GM19468 (cell line): ENCODE measurements around the gene NUBP2.

Source experiments
- ATAC-seq: cut with Tn5 transposase; IDR thresholded peaks from one replicate; pipeline ENCODE4 v1.9.1; 2021; ENCODE audit warnings: mild to moderate bottlenecking, moderate library complexity, moderate number of reproducible peaks; ENCODE audit not compliant: unreplicated experiment; ENCODE audit errors: extremely low read depth

Gene NUBP2, protein sequence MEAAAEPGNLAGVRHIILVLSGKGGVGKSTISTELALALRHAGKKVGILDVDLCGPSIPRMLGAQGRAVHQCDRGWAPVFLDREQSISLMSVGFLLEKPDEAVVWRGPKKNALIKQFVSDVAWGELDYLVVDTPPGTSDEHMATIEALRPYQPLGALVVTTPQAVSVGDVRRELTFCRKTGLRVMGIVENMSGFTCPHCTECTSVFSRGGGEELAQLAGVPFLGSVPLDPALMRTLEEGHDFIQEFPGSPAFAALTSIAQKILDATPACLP

DNA sequence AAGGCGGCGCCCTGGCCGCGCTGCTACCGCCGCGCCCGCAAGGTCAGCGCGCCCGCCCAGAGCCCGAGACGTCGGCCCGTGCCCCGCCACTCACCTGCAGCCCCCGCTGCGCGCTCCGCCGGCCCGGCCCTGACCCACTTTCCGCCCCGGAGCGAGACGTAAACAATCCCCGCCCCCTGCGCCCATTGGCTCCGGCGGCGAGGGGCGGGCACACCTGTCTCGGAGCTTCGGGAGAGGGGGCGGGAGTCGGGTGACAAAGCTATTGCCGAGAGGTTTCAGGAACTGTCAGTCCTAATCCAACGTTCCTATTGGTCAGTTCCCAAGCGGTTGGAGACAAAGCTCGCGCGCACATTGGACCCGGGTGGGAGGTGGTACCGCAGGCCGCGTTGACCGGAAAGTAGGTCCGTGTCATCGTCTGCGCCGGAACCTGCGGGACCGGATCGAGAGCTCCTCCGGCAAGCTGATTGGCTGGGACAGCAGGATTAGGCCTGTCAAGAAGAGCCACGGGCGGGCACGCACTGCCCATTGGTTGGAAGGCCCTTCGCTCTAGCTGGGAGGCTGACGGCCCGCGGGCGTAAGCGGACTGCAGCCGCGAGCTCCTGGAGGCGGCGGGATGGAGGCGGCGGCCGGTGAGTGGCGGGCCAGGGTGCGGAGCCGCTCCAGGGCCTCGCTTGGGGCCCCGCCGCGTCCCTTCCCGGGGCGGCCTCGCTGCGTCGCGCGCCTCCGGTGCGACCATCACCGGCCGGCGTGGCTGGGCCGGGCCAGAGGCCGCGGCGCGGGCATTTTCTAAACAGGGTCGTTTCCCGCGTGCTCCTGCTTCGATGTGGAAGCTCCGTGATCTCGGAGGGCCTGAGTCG, at the start of gene NUBP2, which contains the start of gene SPSB3:
Gene NUBP2 (plus strand): TSS at position 553 of the 857 bp plus-strand sequence. CDS start 61 bp downstream, at position 614.
Gene SPSB3 (minus strand): TSS at position 164 of the 857 bp plus-strand sequence. CDS start 1,088 bp downstream, outside the sequence.
- peak; percentile 85 for ATAC-seq

DNA sequence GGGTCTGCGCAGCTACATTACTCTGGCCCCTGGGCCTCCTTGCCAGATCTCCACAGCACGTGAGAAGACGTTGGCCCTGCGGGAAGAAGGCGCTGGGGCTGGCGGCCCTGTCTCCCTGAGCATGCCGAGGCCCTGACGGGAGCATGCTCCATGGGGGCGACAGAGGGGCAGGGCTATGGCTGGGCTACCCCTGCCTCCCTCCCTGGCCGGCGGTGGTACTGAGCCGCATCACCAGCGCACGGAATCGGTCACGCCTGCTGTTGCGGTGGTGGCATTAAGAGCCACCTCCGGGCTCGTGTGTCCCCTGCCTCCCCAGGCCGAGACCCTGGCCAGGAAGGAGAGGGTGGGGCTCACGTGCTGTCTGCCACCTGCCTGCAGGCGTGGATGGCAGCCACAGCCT, 48.6 kb upstream of the NUBP2 start:
- ATAC-seq: no peak

DNA sequence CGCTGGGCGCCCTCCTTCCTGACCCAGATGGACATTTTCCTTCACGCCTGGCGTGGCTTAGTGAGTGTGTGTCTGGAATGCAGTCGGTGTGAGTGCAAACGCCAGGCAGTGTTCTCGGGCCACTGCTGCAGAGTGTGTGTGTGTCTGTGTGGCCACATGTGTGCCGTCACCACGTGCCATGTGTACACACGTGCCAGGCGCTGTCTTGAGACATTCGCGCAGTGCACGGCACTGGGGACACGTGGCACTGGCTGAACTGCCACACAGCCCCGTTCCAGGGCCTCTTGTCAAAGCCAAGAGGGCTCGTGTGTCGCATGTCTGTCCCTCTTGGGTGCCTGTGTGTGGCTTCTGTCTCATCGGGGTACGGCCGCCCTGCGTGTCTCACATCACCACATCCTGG, 47.9 kb upstream of the NUBP2 start:
- ATAC-seq: no peak

DNA sequence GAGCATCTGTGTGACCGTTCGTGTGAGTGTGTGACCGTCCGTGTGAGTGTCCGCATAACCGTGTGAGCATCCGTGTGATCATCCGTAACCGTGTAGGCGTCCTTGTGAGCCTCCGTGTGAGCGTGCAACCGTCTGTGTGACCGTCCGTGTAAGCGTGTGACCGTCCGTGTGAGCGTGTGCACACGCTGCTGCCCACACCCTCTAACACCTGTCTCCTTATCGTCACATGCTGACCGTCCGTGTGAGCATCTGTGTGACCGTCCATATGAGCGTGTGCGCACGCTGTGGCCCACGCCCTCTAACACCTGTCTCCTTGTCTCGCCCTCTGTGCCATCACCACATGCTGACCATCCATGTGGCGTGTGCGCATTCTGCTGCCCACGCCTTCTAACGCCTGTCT, 42.5 kb upstream of the NUBP2 start:
- no peak for ATAC-seq

DNA sequence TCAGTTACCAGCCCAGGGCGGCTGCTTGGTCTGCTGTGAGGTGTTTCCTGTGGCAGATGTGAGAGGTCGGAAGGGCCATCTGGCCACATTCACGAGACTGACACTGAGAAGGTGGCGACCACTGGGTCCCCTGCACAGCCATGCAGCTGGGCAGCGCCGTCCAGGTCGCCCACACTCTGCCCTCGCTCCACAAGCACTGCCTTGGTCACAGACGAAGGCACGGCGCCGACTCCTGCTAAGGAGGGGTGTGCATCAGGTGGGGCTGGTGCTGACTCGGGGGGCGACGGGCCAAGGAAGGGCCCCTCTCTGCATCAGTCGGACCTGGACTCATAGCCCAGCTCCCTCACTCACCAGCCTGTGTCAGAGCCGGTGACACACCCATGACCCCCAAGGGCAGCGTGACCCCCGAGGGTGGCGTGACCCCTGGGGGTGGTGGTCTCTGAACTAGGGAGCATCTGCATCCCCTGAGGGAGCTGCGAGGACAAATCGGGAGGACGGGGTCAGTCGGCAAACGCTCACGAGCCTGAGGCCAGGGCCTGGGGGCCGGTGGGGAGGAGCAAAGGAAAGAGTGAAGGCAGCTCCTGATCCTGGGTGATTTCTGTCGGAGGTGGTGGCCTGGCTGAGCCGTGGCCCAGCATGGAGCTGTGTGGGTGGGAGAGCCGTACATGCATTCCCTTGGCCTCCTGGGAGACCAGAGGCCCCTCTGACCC, 41.8 kb upstream of the NUBP2 start:
- ATAC-seq: no peak

DNA sequence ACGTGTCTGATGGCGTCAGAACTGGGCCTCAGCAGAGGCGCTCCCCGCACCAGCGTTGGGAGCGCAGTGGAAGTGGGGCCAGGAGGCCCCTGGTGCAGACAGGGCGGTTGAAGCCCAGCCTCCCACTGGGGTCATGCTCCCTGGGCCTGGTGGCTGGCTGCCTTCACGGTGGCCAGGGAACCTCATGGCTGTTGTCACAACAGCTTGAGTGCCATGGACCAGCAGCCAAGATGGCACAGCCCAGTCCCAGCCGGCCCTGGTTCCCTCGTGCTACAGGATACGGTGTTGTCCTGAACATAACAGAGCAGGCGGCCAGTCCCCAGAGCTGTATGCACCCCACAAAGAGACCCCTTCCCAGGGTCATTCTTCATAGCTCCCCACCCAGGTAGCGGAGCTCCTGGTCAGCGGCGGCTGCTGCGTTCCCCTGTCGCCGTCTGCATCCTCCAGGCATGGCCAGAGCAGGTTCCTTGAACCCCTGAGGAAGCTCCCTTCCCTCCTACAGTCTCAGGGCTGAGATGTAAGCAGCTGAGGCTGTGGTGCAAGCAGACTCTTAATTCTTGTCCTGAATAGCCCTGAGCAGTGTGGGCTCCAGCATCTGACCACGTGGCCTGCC, 41.1 kb upstream of the NUBP2 start:
- no peak for ATAC-seq

DNA sequence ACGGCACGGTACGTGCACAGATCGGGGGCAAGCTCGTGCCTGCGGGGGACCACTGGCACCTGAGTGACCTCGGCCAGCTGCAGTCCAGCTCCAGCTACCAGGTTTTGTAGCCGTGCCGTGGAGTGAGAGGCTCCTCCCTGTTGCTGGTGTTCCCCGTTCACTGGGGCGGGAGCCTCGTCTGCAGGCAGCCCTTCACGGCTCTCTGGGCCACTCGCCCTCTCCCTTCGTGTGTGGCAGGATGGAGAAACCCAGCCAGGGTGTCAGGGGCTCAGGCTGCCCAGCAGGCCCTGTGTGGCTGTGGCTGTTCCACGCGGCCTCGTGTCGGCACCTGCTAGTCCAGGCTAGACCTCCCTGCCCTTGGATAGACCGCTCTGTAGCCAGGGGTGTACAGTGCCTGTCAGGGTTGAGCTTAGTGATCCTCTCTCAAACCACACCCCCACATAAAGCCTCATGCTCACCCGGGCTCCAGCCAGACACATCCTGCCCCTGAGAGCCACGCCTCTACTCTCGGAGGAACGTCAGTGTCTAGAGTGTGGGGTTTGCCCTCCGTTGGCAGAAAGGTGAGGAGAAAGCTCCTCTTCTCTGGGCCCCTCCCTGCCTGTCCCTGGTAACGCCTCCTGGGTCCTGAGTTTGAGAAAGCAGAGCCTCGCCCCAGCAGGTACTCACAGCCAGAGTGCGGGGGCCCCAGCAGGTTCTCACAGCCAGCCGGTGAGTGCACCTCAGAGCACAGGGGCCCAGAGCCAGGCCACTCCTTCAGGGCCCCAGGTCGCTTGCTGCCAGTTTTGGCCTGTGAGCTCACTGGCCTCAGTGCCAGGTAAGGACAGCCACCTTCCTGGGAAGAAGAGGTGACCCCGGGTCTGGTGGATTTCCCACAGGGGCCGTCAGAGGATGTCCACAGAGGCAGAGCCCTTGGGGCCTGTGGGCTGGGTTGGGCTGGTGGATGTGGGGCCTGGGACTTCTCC, 39.1 kb upstream of the NUBP2 start:
- no peak for ATAC-seq

DNA sequence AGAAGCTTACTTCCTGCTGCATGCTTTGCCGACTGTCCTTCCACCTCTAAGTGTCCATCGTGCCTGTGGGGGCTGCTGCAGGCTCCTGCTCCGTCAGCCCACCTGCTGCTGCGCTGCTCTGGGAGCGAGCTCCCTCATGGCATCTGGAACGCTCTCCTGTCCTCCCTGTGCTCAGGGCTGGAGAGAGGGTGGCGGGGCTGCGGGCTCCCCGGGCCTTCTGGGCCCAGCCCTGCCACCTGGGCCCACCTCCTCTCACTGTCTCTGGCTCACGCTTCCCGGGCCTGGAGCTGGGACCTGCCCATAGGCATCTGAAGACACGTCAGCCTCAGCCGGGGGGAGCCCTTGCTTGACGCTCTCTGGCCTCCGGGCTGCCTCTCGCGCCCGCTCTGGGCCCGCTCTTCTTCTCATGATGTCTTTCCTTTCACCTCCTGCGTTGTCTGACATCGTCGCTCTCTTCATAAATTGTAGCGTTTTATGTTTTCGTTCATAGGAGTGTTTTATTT, 38.4 kb upstream of the NUBP2 start:
- ATAC-seq: no peak

DNA sequence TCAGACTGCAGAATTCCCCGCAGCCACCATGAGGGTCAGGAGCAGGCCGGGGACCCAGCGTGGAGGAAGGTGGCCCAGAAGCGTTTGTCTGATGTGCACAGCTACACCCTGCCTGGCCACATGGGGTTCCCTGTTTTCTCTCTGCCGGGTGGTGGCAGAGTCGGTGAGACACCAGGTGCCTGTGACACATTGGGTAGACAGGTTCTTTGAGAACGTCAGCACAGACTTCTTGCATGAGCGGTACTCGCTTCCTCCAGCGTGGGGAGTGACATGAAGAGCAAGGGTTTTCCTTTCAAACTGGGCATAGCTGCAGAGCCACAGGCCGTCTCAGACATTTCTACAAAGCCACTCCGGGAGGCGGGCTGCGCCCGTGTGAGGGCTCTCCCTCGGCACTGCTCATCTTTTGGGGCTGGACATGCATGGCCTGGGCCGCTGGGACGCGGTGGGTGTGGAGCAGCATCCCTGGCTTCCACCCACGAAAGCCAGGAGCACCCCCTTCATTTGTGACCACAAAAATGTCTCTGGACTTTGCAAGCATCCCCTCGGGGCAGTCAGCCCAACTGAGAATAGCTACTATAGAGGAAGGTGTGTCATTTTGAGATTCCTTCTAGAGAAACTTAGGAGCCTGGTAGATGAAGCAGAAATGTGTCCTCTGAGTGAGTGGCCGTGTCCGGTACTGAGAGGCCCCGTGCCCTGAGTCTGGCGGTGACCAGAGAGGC, 37.4 kb upstream of the NUBP2 start:
- ATAC-seq: no peak

DNA sequence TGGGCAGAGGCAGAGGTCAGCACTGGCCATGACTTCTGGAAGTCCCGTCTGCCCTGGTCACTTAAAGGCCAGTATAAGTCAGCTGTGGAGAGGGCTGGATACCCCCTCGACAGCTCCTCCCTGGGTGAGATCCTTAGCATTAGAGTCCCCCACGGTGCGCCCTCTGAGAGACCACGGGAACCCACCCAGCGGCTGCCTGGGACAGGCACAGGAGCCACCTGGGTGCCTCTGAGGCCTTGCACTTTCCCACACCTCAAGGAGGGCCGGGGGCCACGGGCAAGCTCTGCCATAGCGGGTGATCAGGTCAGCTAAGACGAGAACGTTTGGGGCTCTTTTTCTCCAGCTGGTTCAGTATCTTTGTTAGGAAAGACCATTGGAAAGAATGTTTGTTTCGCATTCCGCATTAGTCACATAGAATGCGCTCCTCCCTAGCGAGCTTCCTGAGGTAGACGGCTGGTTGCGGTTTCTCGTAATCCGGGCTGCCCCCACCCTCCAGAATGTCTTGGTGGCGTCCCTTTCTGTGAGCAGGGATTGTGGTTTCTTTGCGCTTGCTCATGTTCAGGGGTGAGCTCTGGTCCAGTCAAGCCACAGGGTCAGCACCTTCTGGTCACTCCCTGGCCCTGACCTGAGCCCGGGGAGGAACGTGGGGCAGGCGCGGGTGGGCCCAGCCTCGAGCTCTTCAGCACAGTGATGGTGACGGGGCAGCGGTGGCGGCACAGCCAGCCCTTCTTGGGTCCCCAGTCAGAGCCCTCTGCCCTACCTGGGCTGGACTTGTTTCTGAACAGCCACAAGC, 36.7 kb upstream of the NUBP2 start:
- ATAC-seq: no peak

DNA sequence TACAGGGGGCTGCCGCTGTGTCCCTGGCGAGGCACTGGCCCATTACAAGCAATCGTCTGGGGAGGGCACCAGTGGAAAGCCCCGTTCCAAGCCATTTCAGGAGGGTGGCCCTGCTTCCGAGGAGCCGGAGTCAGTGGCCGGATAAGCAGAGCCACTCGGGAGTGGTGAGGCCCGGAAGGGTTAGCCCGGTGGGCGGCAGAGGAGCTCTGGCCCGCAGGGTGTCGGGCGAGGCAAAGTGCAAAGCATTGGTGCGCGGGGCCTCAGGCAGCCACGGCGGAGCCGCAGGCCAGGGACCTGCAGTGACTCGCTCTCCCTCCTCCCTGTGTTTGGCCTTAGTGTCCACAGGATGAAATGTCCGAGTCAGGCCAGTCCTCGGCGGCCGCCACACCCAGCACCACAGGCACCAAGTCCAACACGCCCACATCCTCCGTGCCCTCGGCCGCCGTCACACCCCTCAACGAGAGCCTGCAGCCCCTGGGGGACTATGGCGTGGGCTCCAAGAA, 36.0 kb upstream of the NUBP2 start:
- ATAC-seq: no peak

DNA sequence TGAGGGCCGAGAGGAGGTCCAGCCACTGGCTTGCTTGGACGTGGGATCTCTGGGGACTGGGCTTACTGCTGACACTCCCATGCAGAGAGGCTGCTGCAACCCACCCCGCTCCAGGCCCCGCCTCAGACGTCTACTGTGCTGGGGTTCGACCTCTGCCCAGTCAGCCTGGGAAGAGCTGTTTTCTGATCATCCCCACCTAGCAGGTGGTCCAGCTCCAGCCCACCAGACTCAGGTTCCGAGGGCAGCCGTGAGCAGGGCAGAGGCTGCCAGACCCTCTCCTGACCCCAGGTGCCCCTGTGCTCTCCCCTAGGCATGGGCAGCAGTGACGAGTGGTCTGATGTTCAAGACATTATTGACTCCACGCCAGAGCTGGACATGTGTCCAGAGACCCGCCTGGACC, 34.8 kb upstream of the NUBP2 start:
- no peak for ATAC-seq

DNA sequence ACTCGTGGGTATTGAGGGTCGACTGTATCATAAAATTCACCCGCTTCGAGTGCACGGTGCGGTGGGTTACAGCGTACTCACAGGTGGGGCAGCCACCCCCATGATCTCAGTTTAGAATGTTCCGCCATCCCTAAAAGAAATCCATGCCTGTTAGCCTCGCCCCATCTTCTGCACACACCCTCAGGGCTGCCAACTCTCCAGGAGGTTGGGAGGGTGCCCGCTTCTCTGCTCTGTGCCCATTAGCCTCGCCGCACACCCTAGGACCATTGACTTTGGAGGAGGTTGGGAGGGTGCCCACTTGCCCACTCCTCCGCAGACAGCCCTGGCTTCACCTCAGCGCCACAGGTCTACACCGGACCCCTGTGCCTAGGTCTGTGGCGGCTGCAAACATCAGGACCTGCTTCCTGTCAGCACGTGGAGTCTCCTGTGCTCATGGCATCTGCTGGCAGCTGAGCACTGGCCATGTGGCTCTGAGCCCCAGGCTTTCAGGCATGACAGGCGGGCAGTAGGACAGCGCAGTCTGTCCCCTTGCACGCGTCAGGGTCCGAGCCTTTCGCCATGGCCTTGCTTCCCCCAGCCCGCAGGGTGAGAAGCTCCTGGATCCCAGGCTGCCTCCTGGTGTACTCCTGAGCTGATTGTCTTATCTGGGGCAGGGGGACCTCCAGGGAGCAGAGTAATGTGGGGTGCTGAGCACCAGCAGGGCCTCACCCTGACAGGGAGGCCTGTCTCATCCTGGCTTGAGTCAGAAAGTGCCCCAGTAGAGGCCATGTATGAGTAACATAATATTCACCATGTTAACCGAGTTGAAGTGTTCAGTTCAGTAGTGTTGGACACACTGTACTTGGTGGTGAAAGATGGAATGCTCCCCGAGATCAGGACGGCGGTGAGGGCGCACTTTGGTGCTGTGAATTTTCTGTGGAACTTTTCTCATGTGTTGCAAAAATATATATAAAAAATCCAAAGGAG, 33.3 kb upstream of the NUBP2 start:
- no peak for ATAC-seq

DNA sequence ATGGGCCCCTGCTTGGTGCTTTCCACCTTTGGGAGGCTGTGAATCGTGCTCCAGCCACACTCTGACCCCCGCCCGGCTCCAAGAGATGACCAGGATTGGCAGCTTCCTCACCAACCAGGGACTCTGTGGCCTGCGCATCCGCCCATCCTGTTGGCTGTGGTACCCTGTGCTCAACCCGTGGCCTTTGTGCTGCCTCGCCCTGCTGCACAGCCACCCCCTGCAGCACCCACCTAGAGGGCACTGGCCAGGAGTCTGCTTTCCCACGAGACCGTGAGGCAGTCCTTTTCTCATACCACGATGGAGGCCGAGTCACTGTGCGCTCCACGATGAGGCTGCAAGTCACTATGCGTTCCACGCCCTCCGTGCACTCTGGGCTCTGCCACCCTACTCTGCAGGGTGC, 30.8 kb upstream of the NUBP2 start:
- ATAC-seq: no peak

DNA sequence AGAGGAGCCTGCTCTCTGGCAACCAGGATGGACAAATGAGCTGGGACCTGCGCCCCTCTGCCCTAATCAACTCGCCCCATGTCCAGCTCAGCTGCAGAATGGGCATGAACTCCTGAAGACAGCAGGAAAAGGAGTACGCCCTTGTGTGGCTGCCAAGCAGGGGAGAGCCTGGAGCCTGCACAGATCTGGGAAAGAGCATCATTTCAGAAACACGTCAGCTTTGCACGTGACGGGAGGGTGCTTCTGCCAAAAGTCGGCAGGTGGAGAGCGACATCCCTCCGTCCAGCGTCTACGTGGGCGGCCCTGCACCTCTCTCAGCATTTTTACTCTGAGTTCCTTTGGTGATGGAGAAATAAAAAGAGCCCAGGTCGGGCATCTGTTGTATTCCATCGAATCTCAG, 29.9 kb upstream of the NUBP2 start:
- ATAC-seq: no peak

DNA sequence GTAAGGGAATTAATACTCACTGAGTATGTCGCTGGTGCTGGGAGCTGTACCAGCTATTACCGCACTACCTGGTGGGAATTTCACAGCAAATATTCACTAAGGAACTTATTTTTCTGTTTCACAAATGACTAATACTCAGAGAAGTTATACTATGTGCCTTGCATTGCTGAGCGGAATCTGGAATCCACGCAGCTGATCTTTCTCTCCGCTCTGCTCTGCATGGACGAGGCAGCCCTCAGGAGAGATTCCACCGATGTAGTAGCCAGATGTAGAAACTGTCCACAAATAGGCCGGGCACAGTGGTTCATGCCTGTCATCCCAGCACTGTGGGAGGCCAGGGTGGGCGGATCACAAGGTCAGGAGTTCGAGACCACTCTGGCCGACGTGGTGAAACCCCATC, 28.6 kb upstream of the NUBP2 start:
- ATAC-seq: no peak
